GM23338 (cell line): ENCODE results near the gene RNF217. TPM values are rescaled to one million over a fixed set of nuclear protein-coding genes. Genes with fewer than 3 reads are reported as not detected.

Source experiments
- ATAC-seq: fragments of 200-7000 bp; cut with Tn5 transposase; 3 replicates; pipeline ENCODE4 v1.9.1; 2020
- DNase-seq: peaks from one replicate; pipeline ENCODE4 v3.0.0-alpha.2; 2015; ENCODE audit warnings: low spot score
- H2AFZ ChIP-seq: fragments of 200-600 bp; sonication (generic); 2 replicates; pipeline ENCODE4 v1.8.0; 2016; ENCODE audit warnings: antibody characterized with exemption, mild to moderate bottlenecking, moderate library complexity
- H3F3A ChIP-seq: fragments of 200-600 bp; sonication (generic); replicated peaks from 2 replicates; pipeline ENCODE4 v1.8.0; 2017; ENCODE audit warnings: antibody characterized with exemption, mixed run types, low read depth
- H3K27ac ChIP-seq: fragments of 200-600 bp; sonication (generic); 2 replicates; pipeline ENCODE4 v1.6.1; 2016; ENCODE audit warnings: low read depth
- H3K27me3 ChIP-seq: fragments of 200-600 bp; sonication (generic); 2 replicates; pipeline ENCODE4 v1.8.0; 2016; ENCODE audit warnings: mild to moderate bottlenecking, mixed run types, moderate library complexity; ENCODE audit not compliant: insufficient read depth
- H3K36me3 ChIP-seq: fragments of 200-600 bp; sonication (generic); 2 replicates; pipeline ENCODE4 v1.8.0; 2016; ENCODE audit warnings: mild to moderate bottlenecking; ENCODE audit not compliant: insufficient read depth
- H3K4me1 ChIP-seq: fragments of 200-600 bp; sonication (generic); 2 replicates; pipeline ENCODE4 v1.8.0; 2016; ENCODE audit warnings: mild to moderate bottlenecking, moderate library complexity; ENCODE audit not compliant: insufficient read depth
- H3K4me2 ChIP-seq: fragments of 200-600 bp; sonication (generic); 2 replicates; pipeline ENCODE4 v1.7.1; 2017; ENCODE audit warnings: mixed run types
- H3K4me3 ChIP-seq: fragments of 200-600 bp; sonication (generic); 2 replicates; pipeline ENCODE4 v1.6.1; 2016; ENCODE audit warnings: mixed run types
- H3K79me2 ChIP-seq: fragments of 200-600 bp; sonication (generic); replicated peaks from 2 replicates; pipeline ENCODE4 v1.8.0; 2017; ENCODE audit warnings: mild to moderate bottlenecking; ENCODE audit not compliant: insufficient read depth
- H3K9me2 ChIP-seq: fragments of 200-600 bp; sonication (generic); 2 replicates; pipeline ENCODE4 v1.8.0; 2017; ENCODE audit not compliant: insufficient read depth
- H4K20me1 ChIP-seq: fragments of 200-600 bp; sonication (generic); replicated peaks from 2 replicates; pipeline ENCODE4 v1.8.0; 2017; ENCODE audit warnings: mild to moderate bottlenecking; ENCODE audit not compliant: insufficient read depth
- H3K27ac Mint-ChIP-seq: 2 replicates; pipeline ENCODE4 v1.8.0; 2020; ENCODE audit warnings: inconsistent platforms, mild to moderate bottlenecking, moderate library complexity, mixed read lengths
- H3K27me3 Mint-ChIP-seq: 3 replicates; pipeline ENCODE4 v1.8.0; 2022; ENCODE audit warnings: low read depth, mild to moderate bottlenecking, moderate library complexity, mixed read lengths, inconsistent platforms; ENCODE audit not compliant: insufficient read depth, poor library complexity
- H3K36me3 Mint-ChIP-seq: 3 replicates; pipeline ENCODE4 v1.8.0; 2021; ENCODE audit warnings: low read depth, mild to moderate bottlenecking, inconsistent platforms, moderate library complexity, mixed read lengths
- H3K4me1 Mint-ChIP-seq: 3 replicates; pipeline ENCODE4 v1.8.0; 2020; ENCODE audit warnings: mild to moderate bottlenecking, inconsistent platforms, mixed read lengths
- H3K4me3 Mint-ChIP-seq: 3 replicates; pipeline ENCODE4 v1.8.0; 2021; ENCODE audit warnings: moderate library complexity, mild to moderate bottlenecking, inconsistent platforms, mixed read lengths
- H3K9me3 Mint-ChIP-seq: 3 replicates; pipeline ENCODE4 v1.8.0; 2020; ENCODE audit warnings: moderate library complexity, mild to moderate bottlenecking, inconsistent platforms, mixed read lengths
- EZH2 ChIP-seq: fragments of 200-600 bp; sonication (generic); IDR thresholded peaks from one replicate; pipeline ENCODE4 v1.8.0; 2017; ENCODE audit warnings: antibody characterized with exemption, mild to moderate bottlenecking, low read depth; ENCODE audit not compliant: unreplicated experiment
- NANOG ChIP-seq: IDR thresholded peaks from 2 replicates; pipeline ENCODE4 v1.6.1; 2016; ENCODE audit warnings: antibody characterized with exemption, borderline replicate concordance
- POLR2AphosphoS5 ChIP-seq: IDR thresholded peaks from 2 replicates; pipeline ENCODE4 v1.6.1; 2016; ENCODE audit warnings: antibody characterized with exemption, low read depth
- STAT1 ChIP-seq: IDR thresholded peaks from one replicate; pipeline ENCODE4 v1.6.1; 2016; ENCODE audit warnings: antibody characterized with exemption; ENCODE audit not compliant: unreplicated experiment
- ZNF462 ChIP-seq: fragments of 250-450 bp; sonication (Bioruptor Pico); IDR thresholded peaks from 2 replicates; pipeline ENCODE4 v1.5.0; 2020; ENCODE audit warnings: mild to moderate bottlenecking, moderate library complexity
- polyA plus RNA-seq: library from polyadenylated mRNA; unstranded; fragments of >200 nt; fragmentation: Nextera tagmentation; extraction: Ambion mirVana; gene quantifications from 2 replicates; pipeline ENCODE4 v1.2.1, GENCODE V29; 2016
- total RNA-seq: library from RNA; depleted of rRNA; stranded (reverse); fragments of >200 nt; shearing (Covaris generic); gene quantifications from 2 replicates; pipeline ENCODE4 v1.2.3, GENCODE V29; 2014

The RNF217 gene
- total and polyA plus RNA-seq, 2 experiments from 2014 or later: 1.7 to 6.2 TPM

GRCh38 chr6:125009578-125009977, 47.3 kb downstream of the RNF217 start:
- H3K4me3 ChIP-seq: no peak overlapping the region
- H3K4me3 Mint-ChIP-seq: no peak overlapping the region
- H3K36me3 ChIP-seq: no peaks in the 10 kb centered on the region
- H3F3A ChIP-seq: no peaks in the 10 kb centered on the region
- ATAC-seq (no peak), DNase-seq (no peak)
- no peak for TF ChIP-seq ZNF462 (CRISPR knock-in tag)
- TF ChIP-seq STAT1: no peak
- TF ChIP-seq POLR2AphosphoS5: no peak
- no peak for TF ChIP-seq EZH2
- no peak for TF ChIP-seq NANOG
- H3K27ac Mint-ChIP-seq: no peak overlapping the region
- H4K20me1 ChIP-seq: no peaks in the 10 kb centered on the region
- H3K27me3 Mint-ChIP-seq: peaks cover 6% of the 10 kb centered on the region
- no peaks in the 10 kb centered on the region for H3K79me2 ChIP-seq
- no peak overlapping the region for H2AFZ ChIP-seq
- no peaks in the 10 kb centered on the region for H3K27me3 ChIP-seq
- H3K4me1 Mint-ChIP-seq: peaks cover 7% of the 10 kb centered on the region; the same call in 2 of the 3 replicates
- H3K9me2 ChIP-seq: no peaks in the 10 kb centered on the region
- no peaks in the 10 kb centered on the region for H3K36me3 Mint-ChIP-seq
- H3K27ac ChIP-seq: no peak overlapping the region
- H3K9me3 Mint-ChIP-seq: peaks cover 3% of the 10 kb centered on the region; the same call in 1 of the 3 replicates
- no peak overlapping the region for H3K4me2 ChIP-seq
- no peaks in the 10 kb centered on the region for H3K4me1 ChIP-seq

DNA sequence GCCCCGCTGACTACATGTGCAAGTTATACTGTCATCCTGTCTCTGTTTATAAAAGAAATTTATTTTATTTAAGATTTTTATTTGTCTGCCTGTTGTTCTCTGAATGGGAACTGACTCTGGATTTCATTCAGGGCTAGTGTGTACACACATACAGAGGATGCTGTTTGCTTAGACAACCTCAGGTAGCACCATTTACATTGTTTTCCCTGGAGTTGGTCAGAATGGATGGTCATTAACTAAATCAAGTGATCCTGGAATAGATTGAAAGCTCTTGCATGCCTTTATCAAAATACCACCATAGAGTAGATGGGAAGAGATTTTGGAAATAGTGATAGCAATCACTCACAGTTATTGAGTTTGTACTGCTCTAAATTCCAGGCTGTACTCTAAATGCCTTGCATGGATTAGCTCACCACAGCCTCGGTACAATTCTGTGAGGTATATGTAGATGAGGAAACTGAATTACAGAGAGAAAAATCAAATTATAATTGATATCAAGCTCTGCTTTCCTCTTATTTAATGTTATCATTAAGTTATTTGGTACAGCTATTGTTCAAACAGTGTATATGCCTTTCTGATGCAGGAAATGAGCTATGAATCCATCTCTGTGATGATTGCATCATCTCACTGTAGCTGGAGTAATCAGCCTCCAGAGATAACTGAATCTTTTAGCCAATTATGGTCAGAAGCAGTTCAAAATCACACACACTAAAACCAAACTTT, 51.9 kb downstream of the RNF217 start:
- Histone ChIP-seq H3K27me3 (no peaks in the 10 kb centered on the region), H3K79me2 (no peaks in the 10 kb centered on the region), H2AFZ (no peak overlapping the region), H3F3A (no peaks in the 10 kb centered on the region), H3K4me2 (no peak overlapping the region), H4K20me1 (no peaks in the 10 kb centered on the region), H3K9me2 (no peaks in the 10 kb centered on the region), H3K4me3 (no peak overlapping the region), H3K27ac (no peak overlapping the region), H3K4me1 (peaks cover 9% of the 10 kb centered on the region; the same call in 1 of the 2 replicates), H3K36me3 (no peaks in the 10 kb centered on the region)
- no peaks in the 10 kb centered on the region for H3K9me3 Mint-ChIP-seq
- no peak for ATAC-seq
- H3K36me3 Mint-ChIP-seq: no peaks in the 10 kb centered on the region
- no peak overlapping the region for H3K4me3 Mint-ChIP-seq
- peak overlapping the region; percentile 4; the same call in 1 of the 2 replicates for H3K27ac Mint-ChIP-seq
- no peak for DNase-seq
- no peaks in the 10 kb centered on the region for H3K27me3 Mint-ChIP-seq
- H3K4me1 Mint-ChIP-seq: peaks cover 16% of the 10 kb centered on the region
- TF ChIP-seq EZH2: no peak
- no peak for TF ChIP-seq ZNF462 (CRISPR knock-in tag)
